ENCODE results near the gene HBZ.
A peak's percentile ranks its signal among the peaks of the same experiment; 100 is the strongest.
"Not testable (repeated sequence)": the region's sequence is repeated elsewhere in the genome, so short reads cannot be mapped to it uniquely, and the experiment has no call there.

Gene HBZ

GRCh38 chr16:133716-134115 lies 18.7 kb upstream of the HBZ start:
- H3K4me3 ChIP-seq (ENCODE audit: insufficient read depth, low read depth, low read length): no peak overlapping the region
- no peaks in the 10 kb centered on the region for H3K36me3 ChIP-seq (ENCODE audit: control insufficient read depth, insufficient read depth, low read length)
- 100% methylated on average over 1 to 2 of the region's 2 CpGs for WGBS, 2 experiments
- no peaks in the 10 kb centered on the region for H3K9me3 ChIP-seq (ENCODE audit: control insufficient read depth, low read length)
- no peaks in the 10 kb centered on the region for H3K27me3 ChIP-seq (ENCODE audit: control insufficient read depth, insufficient read depth, low read length, poor library complexity, severe bottlenecking)
- no peaks in the 10 kb centered on the region for H3K4me1 ChIP-seq (ENCODE audit: control insufficient read depth, insufficient read depth, low read length)
- H3K27ac ChIP-seq (ENCODE audit: insufficient read depth, low read depth, low read length, poor library complexity, severe bottlenecking): no peak overlapping the region

DNA sequence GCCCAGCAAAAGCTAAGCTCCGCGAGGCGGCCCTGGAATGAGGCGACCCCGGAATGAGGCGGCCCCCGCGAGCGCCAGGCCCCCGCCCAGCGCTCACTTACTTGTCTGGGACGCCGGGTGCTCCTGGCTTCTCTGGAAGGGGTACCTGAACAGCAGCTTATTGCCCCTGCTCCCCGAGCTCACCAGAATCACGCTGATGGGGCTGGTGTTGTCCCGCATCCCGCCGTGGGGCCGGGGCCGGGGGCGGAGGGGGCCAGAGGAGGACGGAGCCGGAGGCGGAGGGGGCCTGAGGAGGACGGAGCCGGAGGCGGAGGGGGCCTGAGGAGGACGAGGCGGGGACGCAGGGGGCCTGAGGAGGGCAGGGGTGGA lies 14.4 kb upstream of the HBZ start:
- 1 to 2% methylated on average over 22 to 26 of the region's 30 CpGs for WGBS, 2 experiments
- Histone ChIP-seq H3K27me3 (ENCODE audit: control insufficient read depth, insufficient read depth, low read length, poor library complexity, severe bottlenecking) (no peaks in the 10 kb centered on the region), H3K4me1 (ENCODE audit: control insufficient read depth, insufficient read depth, low read length) (no peaks in the 10 kb centered on the region), H3K36me3 (ENCODE audit: control insufficient read depth, insufficient read depth, low read length) (no peaks in the 10 kb centered on the region), H3K27ac (ENCODE audit: insufficient read depth, low read depth, low read length, poor library complexity, severe bottlenecking) (peak overlapping the region; percentile 74), H3K9me3 (ENCODE audit: control insufficient read depth, low read length) (no peaks in the 10 kb centered on the region), H3K4me3 (ENCODE audit: insufficient read depth, low read depth, low read length) (peak overlapping the region; percentile 56)

DNA sequence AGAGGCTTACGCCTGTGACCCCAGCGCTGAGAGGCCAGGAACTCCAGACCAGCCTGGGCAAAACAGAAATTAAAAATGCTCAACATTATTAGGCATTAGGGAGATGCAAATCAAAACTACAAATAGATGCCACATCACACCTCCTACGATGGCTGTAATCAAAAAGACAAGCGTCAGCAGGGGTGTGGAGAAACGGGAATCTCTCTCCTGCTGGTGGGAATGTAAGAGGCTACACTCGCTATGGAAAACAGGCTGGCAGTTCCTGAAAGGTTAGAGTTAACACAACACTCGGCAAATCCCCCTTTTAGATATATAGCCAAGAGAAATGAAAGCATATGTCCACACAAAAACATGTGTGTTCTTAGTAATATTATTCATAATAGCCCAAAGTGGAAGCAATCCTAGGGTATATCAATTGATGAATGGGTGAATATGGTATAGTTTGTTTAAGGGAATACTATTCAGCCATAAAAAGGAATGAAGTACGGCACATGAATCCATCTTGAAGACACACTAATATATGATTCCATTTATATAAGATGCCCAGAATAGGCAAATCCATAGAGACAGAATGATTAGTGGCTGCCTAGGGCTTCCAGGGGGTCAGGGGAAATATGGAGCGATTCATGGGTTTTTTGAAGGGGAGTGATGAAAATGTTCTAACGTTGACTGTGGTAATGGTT lies 12.1 kb upstream of the HBZ start:
- 75 to 79% methylated on average over 8 to 10 of the region's 10 CpGs for WGBS, 2 experiments
- Histone ChIP-seq H3K4me1 (ENCODE audit: control insufficient read depth, insufficient read depth, low read length) (no peaks in the 10 kb centered on the region), H3K36me3 (ENCODE audit: control insufficient read depth, insufficient read depth, low read length) (no peaks in the 10 kb centered on the region), H3K27ac (ENCODE audit: insufficient read depth, low read depth, low read length, poor library complexity, severe bottlenecking) (no peak overlapping the region), H3K9me3 (ENCODE audit: control insufficient read depth, low read length) (no peaks in the 10 kb centered on the region), H3K4me3 (ENCODE audit: insufficient read depth, low read depth, low read length) (no peak overlapping the region), H3K27me3 (ENCODE audit: control insufficient read depth, insufficient read depth, low read length, poor library complexity, severe bottlenecking) (no peaks in the 10 kb centered on the region)

GRCh38 chr16:142405-142967 lies 10.0 kb upstream of the HBZ start:
- WGBS, 2 experiments: 91% methylated on average over 12 of the region's 12 CpGs
- Histone ChIP-seq H3K4me1 (ENCODE audit: control insufficient read depth, insufficient read depth, low read length) (no peaks in the 10 kb centered on the region), H3K4me3 (ENCODE audit: insufficient read depth, low read depth, low read length) (no peak overlapping the region), H3K36me3 (ENCODE audit: control insufficient read depth, insufficient read depth, low read length) (no peaks in the 10 kb centered on the region), H3K27ac (ENCODE audit: insufficient read depth, low read depth, low read length, poor library complexity, severe bottlenecking) (no peak overlapping the region), H3K9me3 (ENCODE audit: control insufficient read depth, low read length) (no peaks in the 10 kb centered on the region), H3K27me3 (ENCODE audit: control insufficient read depth, insufficient read depth, low read length, poor library complexity, severe bottlenecking) (no peaks in the 10 kb centered on the region)

DNA sequence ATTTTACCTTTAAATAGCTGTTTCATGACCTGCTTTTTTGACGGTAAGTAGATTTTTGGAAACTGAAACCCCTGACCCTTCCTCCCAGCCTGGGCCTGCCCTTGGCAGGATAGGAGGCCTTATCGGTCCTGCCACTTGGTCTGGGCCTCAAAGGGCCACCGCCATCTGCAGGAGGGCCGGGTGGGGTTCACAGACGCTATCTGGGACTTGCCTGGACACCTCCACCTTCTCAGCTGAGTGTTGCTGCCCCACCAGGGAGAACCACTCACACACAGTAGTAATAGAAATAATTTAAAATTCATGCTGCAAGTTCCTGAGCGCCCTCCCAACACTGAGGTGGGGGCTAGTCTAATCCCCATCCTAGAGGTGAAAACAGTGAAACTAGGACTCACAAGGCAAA lies 9.4 kb upstream of the HBZ start:
- WGBS, 2 experiments: 90 to 95% methylated on average over 6 of the region's 6 CpGs
- H3K9me3 ChIP-seq (ENCODE audit: control insufficient read depth, low read length): no peaks in the 10 kb centered on the region
- peaks cover 2% of the 10 kb centered on the region for H3K27me3 ChIP-seq (ENCODE audit: control insufficient read depth, insufficient read depth, low read length, poor library complexity, severe bottlenecking)
- H3K4me3 ChIP-seq (ENCODE audit: insufficient read depth, low read depth, low read length): no peak overlapping the region
- no peaks in the 10 kb centered on the region for H3K4me1 ChIP-seq (ENCODE audit: control insufficient read depth, insufficient read depth, low read length)
- no peak overlapping the region for H3K27ac ChIP-seq (ENCODE audit: insufficient read depth, low read depth, low read length, poor library complexity, severe bottlenecking)
- H3K36me3 ChIP-seq (ENCODE audit: control insufficient read depth, insufficient read depth, low read length): no peaks in the 10 kb centered on the region

DNA sequence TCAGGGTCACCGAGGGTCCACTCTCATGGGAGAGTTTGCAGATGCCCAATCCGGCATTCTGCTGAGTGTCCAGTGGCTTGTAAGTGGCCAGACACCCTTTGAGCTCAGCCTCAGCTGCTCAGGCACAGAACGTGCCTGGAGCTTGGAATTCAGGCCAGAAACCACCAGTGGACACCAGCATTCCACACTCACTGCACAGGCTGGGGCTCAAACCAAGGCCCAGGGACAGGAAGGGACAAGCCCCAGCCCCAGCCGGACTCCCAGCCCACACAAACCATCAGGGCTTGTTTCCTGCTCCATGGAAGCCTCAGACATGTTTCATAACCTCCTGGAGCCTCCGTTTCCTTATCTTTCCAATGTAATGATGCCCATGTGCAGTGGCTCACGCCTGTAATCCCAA lies 9.0 kb upstream of the HBZ start:
- Histone ChIP-seq H3K4me1 (ENCODE audit: control insufficient read depth, insufficient read depth, low read length) (no peaks in the 10 kb centered on the region), H3K27ac (ENCODE audit: insufficient read depth, low read depth, low read length, poor library complexity, severe bottlenecking) (no peak overlapping the region), H3K9me3 (ENCODE audit: control insufficient read depth, low read length) (no peaks in the 10 kb centered on the region), H3K4me3 (ENCODE audit: insufficient read depth, low read depth, low read length) (no peak overlapping the region), H3K27me3 (ENCODE audit: control insufficient read depth, insufficient read depth, low read length, poor library complexity, severe bottlenecking) (peaks cover 6% of the 10 kb centered on the region), H3K36me3 (ENCODE audit: control insufficient read depth, insufficient read depth, low read length) (no peaks in the 10 kb centered on the region)
- WGBS, 2 experiments: 89 to 90% methylated on average over 6 of the region's 6 CpGs

DNA sequence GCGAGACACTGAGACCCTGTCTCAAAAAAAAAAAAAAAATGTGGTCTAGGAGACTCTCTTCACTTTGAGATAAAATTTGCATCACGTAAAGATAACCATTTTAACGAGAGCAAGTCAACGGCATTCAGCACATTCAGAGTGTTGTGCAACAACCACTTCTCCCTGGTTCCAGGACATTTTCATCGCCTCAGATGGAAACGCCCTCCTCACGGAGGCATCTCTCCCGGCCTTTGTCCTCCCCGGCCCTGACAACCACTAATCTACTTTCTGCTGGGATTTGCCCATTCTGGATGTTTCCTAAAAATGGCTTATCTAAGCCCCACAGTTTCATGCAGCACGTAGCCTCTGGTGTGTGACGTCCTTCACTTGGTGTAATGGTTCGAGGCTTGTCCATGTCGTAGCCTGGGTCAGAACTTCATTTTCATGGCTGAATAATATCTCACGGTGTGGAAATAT lies 7.6 kb upstream of the HBZ start:
- H3K4me1 ChIP-seq (ENCODE audit: control insufficient read depth, insufficient read depth, low read length): no peaks in the 10 kb centered on the region
- no peak overlapping the region for H3K27ac ChIP-seq (ENCODE audit: insufficient read depth, low read depth, low read length, poor library complexity, severe bottlenecking)
- WGBS, 2 experiments: 93 to 94% methylated on average over 14 of the region's 14 CpGs
- no peaks in the 10 kb centered on the region for H3K36me3 ChIP-seq (ENCODE audit: control insufficient read depth, insufficient read depth, low read length)
- no peaks in the 10 kb centered on the region for H3K9me3 ChIP-seq (ENCODE audit: control insufficient read depth, low read length)
- peaks cover 19% of the 10 kb centered on the region for H3K27me3 ChIP-seq (ENCODE audit: control insufficient read depth, insufficient read depth, low read length, poor library complexity, severe bottlenecking)
- no peak overlapping the region for H3K4me3 ChIP-seq (ENCODE audit: insufficient read depth, low read depth, low read length)

DNA sequence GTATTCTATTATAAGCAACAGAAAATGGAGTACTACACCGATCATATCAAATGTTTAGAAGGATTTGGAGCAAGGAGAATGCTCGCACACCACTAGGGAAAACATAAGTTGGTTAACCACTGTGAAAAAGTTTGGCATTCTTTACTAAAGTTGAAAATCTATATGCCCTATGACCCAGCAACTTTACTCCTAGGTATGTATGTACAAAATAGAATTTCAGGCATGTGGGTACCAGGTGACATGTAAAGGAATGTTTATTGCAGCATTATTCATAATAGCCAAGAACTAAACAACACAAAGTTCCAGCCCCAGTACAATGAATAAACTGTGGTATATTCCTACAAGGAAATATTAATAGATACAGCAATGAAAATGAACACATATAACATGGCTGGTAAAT lies 5.8 kb upstream of the HBZ start:
- Histone ChIP-seq H3K4me1 (ENCODE audit: control insufficient read depth, insufficient read depth, low read length) (no peaks in the 10 kb centered on the region), H3K27ac (ENCODE audit: insufficient read depth, low read depth, low read length, poor library complexity, severe bottlenecking) (no peak overlapping the region), H3K27me3 (ENCODE audit: control insufficient read depth, insufficient read depth, low read length, poor library complexity, severe bottlenecking) (peaks cover 34% of the 10 kb centered on the region), H3K4me3 (ENCODE audit: insufficient read depth, low read depth, low read length) (no peak overlapping the region), H3K9me3 (ENCODE audit: control insufficient read depth, low read length) (no peaks in the 10 kb centered on the region), H3K36me3 (ENCODE audit: control insufficient read depth, insufficient read depth, low read length) (no peaks in the 10 kb centered on the region)
- 94 to 95% methylated on average over 2 of the region's 2 CpGs for WGBS, 2 experiments

DNA sequence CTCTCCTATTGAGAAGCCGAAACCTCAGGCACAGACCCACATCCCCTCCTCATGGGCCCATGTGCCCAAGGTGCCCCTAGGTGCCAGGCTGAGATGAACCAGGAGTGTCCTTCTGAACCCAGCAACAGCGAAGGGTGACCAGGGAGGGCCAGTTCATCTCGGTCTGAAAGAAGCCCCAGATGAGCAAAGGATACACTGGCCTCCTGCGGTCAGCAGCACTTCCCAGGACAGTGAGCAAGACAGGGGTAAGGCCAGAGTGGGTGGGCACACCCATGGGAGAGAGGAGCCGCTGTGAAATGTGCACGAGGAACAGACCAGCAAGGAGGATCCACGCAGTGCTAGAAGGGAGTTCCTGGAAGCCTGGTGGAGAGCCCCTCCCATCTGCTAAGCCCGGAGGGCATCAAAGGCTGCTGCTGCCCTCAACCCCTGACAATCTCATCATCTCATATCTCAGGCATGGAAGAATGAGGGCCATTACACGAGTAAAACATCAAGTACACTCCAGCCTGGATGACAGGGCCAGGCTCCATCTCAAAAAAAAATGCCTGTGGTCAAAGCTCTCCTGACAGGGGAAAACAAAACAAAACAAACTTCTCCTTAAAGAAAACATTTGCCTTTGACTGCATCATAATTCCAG lies 3.3 kb upstream of the HBZ start:
- Histone ChIP-seq H3K27ac (ENCODE audit: insufficient read depth, low read depth, low read length, poor library complexity, severe bottlenecking) (no peak overlapping the region), H3K9me3 (ENCODE audit: control insufficient read depth, low read length) (no peaks in the 10 kb centered on the region), H3K36me3 (ENCODE audit: control insufficient read depth, insufficient read depth, low read length) (no peaks in the 10 kb centered on the region), H3K27me3 (ENCODE audit: control insufficient read depth, insufficient read depth, low read length, poor library complexity, severe bottlenecking) (peaks cover 50% of the 10 kb centered on the region), H3K4me3 (ENCODE audit: insufficient read depth, low read depth, low read length) (no peak overlapping the region), H3K4me1 (ENCODE audit: control insufficient read depth, insufficient read depth, low read length) (no peaks in the 10 kb centered on the region)
- 61 to 65% methylated on average over 9 of the region's 9 CpGs for WGBS, 2 experiments

DNA sequence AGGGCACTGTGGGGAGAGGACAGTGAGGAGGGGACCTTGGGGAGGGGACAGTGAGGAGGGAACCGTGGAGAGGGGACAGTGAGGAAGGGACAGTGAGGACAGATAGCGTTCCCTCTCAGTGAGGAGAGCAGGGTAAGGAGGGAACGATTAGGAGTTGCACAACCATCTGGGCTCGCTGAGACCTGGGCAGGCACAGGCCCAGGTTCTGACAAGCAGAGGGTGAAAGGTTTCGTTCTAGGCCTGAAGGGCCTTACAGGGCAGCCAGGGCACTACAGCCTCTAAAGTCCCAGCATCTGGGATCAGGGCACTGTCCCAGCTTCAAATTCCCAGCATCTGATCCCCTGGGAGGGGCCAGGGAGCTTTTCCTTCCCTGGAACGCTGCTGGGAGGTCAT lies 681 bp downstream of the HBZ start:
- H3K36me3 ChIP-seq (ENCODE audit: control insufficient read depth, insufficient read depth, low read length); H3K4me1 ChIP-seq (ENCODE audit: control insufficient read depth, insufficient read depth, low read length); H3K4me3 ChIP-seq (ENCODE audit: insufficient read depth, low read depth, low read length); H3K27ac ChIP-seq (ENCODE audit: insufficient read depth, low read depth, low read length, poor library complexity, severe bottlenecking); H3K9me3 ChIP-seq (ENCODE audit: control insufficient read depth, low read length): not testable (repeated sequence)
- WGBS, 2 experiments: 73 to 79% methylated on average over 3 of the region's 6 CpGs
- H3K27me3 ChIP-seq (ENCODE audit: control insufficient read depth, insufficient read depth, low read length, poor library complexity, severe bottlenecking): peaks cover 88% of the 10 kb centered on the region
